A673 (cell line): ENCODE results near the gene STON1. TPM values are rescaled to one million over a fixed set of nuclear protein-coding genes. Genes with fewer than 3 reads are reported as not detected.
"Not testable (repeated sequence)": the region's sequence is repeated elsewhere in the genome, so short reads cannot be mapped to it uniquely, and the experiment has no call there.

Source experiments
- BruUV-seq: library from RNA; stranded (reverse); fragments of 400-500 nt; replicated peaks from 2 replicates; lab custom pipeline; 2021; lab: Mats Ljungman, UMichigan
- CTCF ChIA-PET: fragments of 300-600 bp; sonication (Branson Sonifier 250); formaldehyde crosslinking; loops from one replicate; lab custom pipeline; 2022; ENCODE audit warnings: antibody characterized with exemption; lab: Charles Lee
- POLR2A ChIA-PET: fragments of 300-600 bp; sonication (Branson Sonifier 250); formaldehyde crosslinking; loops from one replicate; lab custom pipeline; 2022; ENCODE audit warnings: antibody characterized with exemption; ENCODE audit not compliant: low non-redundant PET; lab: Charles Lee
- DNase-seq: peaks from one replicate; pipeline ENCODE4 v3.0.0-alpha.2; 2015; ENCODE audit warnings: low spot score
- H3K27ac ChIP-seq: fragments of 200-600 bp; sonication (generic); 2 replicates; pipeline ENCODE4 v1.5.1; 2016; ENCODE audit warnings: mixed run types, low read depth, mild to moderate bottlenecking, mixed read lengths, antibody characterized with exemption, low read length; ENCODE audit not compliant: poor library complexity, severe bottlenecking
- H3K27me3 ChIP-seq: fragments of 200-600 bp; sonication (generic); replicated peaks from 2 replicates; pipeline ENCODE4 v1.6.1; 2017; ENCODE audit warnings: mixed run types, low read depth, mild to moderate bottlenecking, mixed read lengths, antibody characterized with exemption, low read length; ENCODE audit not compliant: insufficient read depth, poor library complexity
- H3K36me3 ChIP-seq: fragments of 200-600 bp; sonication (generic); 2 replicates; pipeline ENCODE4 v1.6.1; 2016; ENCODE audit warnings: mixed run types, mild to moderate bottlenecking, mixed read lengths, antibody characterized with exemption, low read length; ENCODE audit not compliant: insufficient read depth, poor library complexity, severe bottlenecking
- H3K4me1 ChIP-seq: fragments of 200-600 bp; sonication (generic); 2 replicates; pipeline ENCODE4 v1.6.1; 2017; ENCODE audit warnings: mixed run types, mild to moderate bottlenecking, mixed read lengths, antibody characterized with exemption, low read length; ENCODE audit not compliant: insufficient read depth, poor library complexity, severe bottlenecking
- H3K4me3 ChIP-seq: fragments of 200-600 bp; sonication (generic); 2 replicates; pipeline ENCODE4 v1.5.1; 2016; ENCODE audit warnings: low read depth, mixed run types, mild to moderate bottlenecking, mixed read lengths, low read length; ENCODE audit not compliant: poor library complexity, severe bottlenecking
- H3K9me3 ChIP-seq: fragments of 200-600 bp; sonication (generic); 2 replicates; pipeline ENCODE4 v1.6.1; 2016; ENCODE audit warnings: mixed run types, low read depth, mild to moderate bottlenecking, mixed read lengths, antibody characterized with exemption, low read length; ENCODE audit not compliant: poor library complexity, severe bottlenecking
- CTCF ChIP-seq: fragments of 300-800, 200-600 bp; sonication (generic); conservative IDR thresholded peaks from 2 replicates; pipeline ENCODE4 v1.5.1; 2017; ENCODE audit warnings: low read depth, mild to moderate bottlenecking, antibody characterized with exemption, low read length, moderate library complexity, mixed read lengths
- EZH2 ChIP-seq: fragments of 200-600 bp; sonication (generic); IDR thresholded peaks from 2 replicates; pipeline ENCODE4 v1.6.1; 2017; ENCODE audit warnings: borderline replicate concordance, low read depth, mild to moderate bottlenecking, mixed read lengths, antibody characterized with exemption, low read length; ENCODE audit not compliant: poor library complexity, severe bottlenecking
- intact Hi-C: fragments of 100-400 bp; cut with micrococcal nuclease; formaldehyde crosslinking; loops from one replicate; pipeline ENCODE4 v1.10.0; 2022; ENCODE audit not compliant: unreplicated experiment
- total RNA-seq: library from RNA; stranded (reverse); gene quantifications from 2 replicates; pipeline ENCODE4 v1.2.3, GENCODE V29; 2021

The STON1 gene
- total RNA-seq, 1 experiment from 2014 or later, result 1.1 TPM

- BruUV-seq, result no TSS peak
- POLR2A ChIA-PET, result no interaction called here
- Histone ChIP-seq H3K36me3 (no peaks in the 10 kb centered on the region), H3K27me3 (no peaks in the 10 kb centered on the region), H3K4me1 (peaks cover 20% of the 10 kb centered on the region), H3K27ac (no peak overlapping the region), H3K4me3 (no peak overlapping the region), H3K9me3 (no peaks in the 10 kb centered on the region)
- intact Hi-C loops, result no loop called here
- CTCF ChIA-PET, result no interaction called here
- no peak for TF ChIP-seq CTCF
- no peak for DNase-seq
Observed at GRCh38 chr2:48515513-48515985, 14.4 kb upstream of the STON1 start.

- CTCF ChIA-PET, result no interaction called here
- POLR2A ChIA-PET, result no interaction called here
Observed at GRCh38 chr2:48519593-48519992, 10.4 kb upstream of the STON1 start.

GRCh38 chr2:48524756-48525155, 5.2 kb upstream of the STON1 start:
- H3K4me3 ChIP-seq, POLR2A ChIA-PET, H3K27me3 ChIP-seq, H3K27ac ChIP-seq, BruUV-seq, intact Hi-C loops, DNase-seq, H3K36me3 ChIP-seq, H3K4me1 ChIP-seq, H3K9me3 ChIP-seq: not testable (repeated sequence)
- CTCF ChIA-PET, result interaction anchor here (0.6 kb wide), 1 partner anchor 37 kb away, joined by 7 read pairs; no protein-coding TSS in a partner anchor

More at GRCh38 chr2:48519593-48519992, 10.4 kb upstream of the STON1 start:
- Histone ChIP-seq H3K9me3 (no peaks in the 10 kb centered on the region), H3K36me3 (no peaks in the 10 kb centered on the region), H3K27ac (no peak overlapping the region), H3K4me3 (no peak overlapping the region), H3K4me1 (no peaks in the 10 kb centered on the region), H3K27me3 (no peaks in the 10 kb centered on the region)
- no peak for TF ChIP-seq CTCF
- TF ChIP-seq EZH2, result no peak
- no peak for DNase-seq
- no TSS peak for BruUV-seq
- intact Hi-C loops, result no loop called here

- no TSS peak for BruUV-seq
- POLR2A ChIA-PET, result no interaction called here
Observed at GRCh38 chr2:48525269-48525943, 4.5 kb upstream of the STON1 start.

More at GRCh38 chr2:48525269-48525943, 4.5 kb upstream of the STON1 start:
- no peaks in the 10 kb centered on the region for H3K4me1 ChIP-seq
- intact Hi-C loops, result no loop called here
- CTCF ChIA-PET, result interaction anchor here (0.6 kb wide), 1 partner anchor 36 kb away, joined by 7 read pairs; no protein-coding TSS in a partner anchor
- H3K4me3 ChIP-seq, result no peak overlapping the region
- H3K27me3 ChIP-seq, result no peaks in the 10 kb centered on the region
- H3K27ac ChIP-seq, result no peak overlapping the region
- H3K36me3 ChIP-seq, result no peaks in the 10 kb centered on the region
- DNase-seq, result no peak
- no peak for TF ChIP-seq CTCF
- TF ChIP-seq EZH2, result no peak
- H3K9me3 ChIP-seq, result no peaks in the 10 kb centered on the region
